GM12878 (cell line): ENCODE results near the gene ASS1. TPM values are rescaled to one million over a fixed set of nuclear protein-coding genes. Genes with fewer than 3 reads are reported as not detected.

ENCODE experiments used
- FOXK2 ChIP-seq: fragments of 450-650 bp; IDR thresholded peaks from 2 replicates; pipeline ENCODE4 v1.6.1; 2017; ENCODE audit warnings: mild to moderate bottlenecking, moderate library complexity
- RAD51 ChIP-seq: fragments of 450-650 bp; IDR thresholded peaks from 2 replicates; pipeline ENCODE4 v1.6.1; 2016; ENCODE audit warnings: moderate library complexity, mild to moderate bottlenecking, inconsistent platforms
- SIN3A ChIP-seq: IDR thresholded peaks from 2 replicates; pipeline ENCODE4 v1.6.1; 2012; ENCODE audit warnings: low read depth, low read length, improper control_type of control experiment
- SIX5 ChIP-seq: IDR thresholded peaks from 2 replicates; pipeline ENCODE4 v1.6.1; 2011; ENCODE audit warnings: mild to moderate bottlenecking, low read depth, low read length, moderate library complexity; ENCODE audit not compliant: severe bottlenecking
- ZNF217 ChIP-seq: fragments of 450-650 bp; IDR thresholded peaks from 2 replicates; pipeline ENCODE4 v1.6.1; 2017; ENCODE audit warnings: antibody characterized with exemption, mild to moderate bottlenecking
- ZNF622 ChIP-seq: fragments of 450-650 bp; IDR thresholded peaks from 2 replicates; pipeline ENCODE4 v1.6.1; 2017; ENCODE audit warnings: mild to moderate bottlenecking, inconsistent platforms
- polyA plus RNA-seq, 11 experiments: library from polyadenylated mRNA; depleted of rRNA in 4 of 11; unstranded in 6 of 11; stranded (reverse) in 5 of 11; fragments of >200 nt; fragmentation: Nextera tagmentation in 4 of 11; fragmentation: Illumina TruSeq in 1 of 11; extraction: Ambion mirVana in 4 of 11; extraction: Trizol in 1 of 11; gene quantifications; 1 replicate in 1 of 11; 2 replicates in 10 of 11; pipeline versions ENCODE4 v1.2.1 to v1.2.3, GENCODE V29; 2011 to 2016; ENCODE audit warnings: inconsistent platforms in 2 of 11, missing spikeins in 2 of 11, low read depth in 1 of 11
- small RNA-seq: library from RNA; depleted of rRNA; stranded (forward); fragments of <200 nt; gene quantifications from one replicate; pipeline ENCODE3, GENCODE V24; 2014
- total RNA-seq, 4 experiments: library from RNA; depleted of rRNA in 3 of 4; stranded (reverse); fragments of >200 nt in 3 of 4; fragmentation: Illumina TruSeq in 1 of 4; extraction: Trizol in 1 of 4; gene quantifications; 2 replicates each; pipeline versions ENCODE4 v1.2.1 to v1.2.3, GENCODE V29; 2013 to 2021
- TF ChIP-seq, protein P1 (sequence below): fragments of 450-650 bp; IDR thresholded peaks from 2 replicates; pipeline ENCODE4 v1.6.1; 2018; ENCODE audit warnings: borderline replicate concordance, mild to moderate bottlenecking; ENCODE audit not compliant: partially characterized antibody

ASS1 gene
- total and polyA plus RNA-seq, 10 of the 15 experiments (the other 5 are each of a cell fraction or from before 2014, with no cell fraction given), result 0.10 to 6.1 (median 0.28) TPM; not detected in 3

DNA sequence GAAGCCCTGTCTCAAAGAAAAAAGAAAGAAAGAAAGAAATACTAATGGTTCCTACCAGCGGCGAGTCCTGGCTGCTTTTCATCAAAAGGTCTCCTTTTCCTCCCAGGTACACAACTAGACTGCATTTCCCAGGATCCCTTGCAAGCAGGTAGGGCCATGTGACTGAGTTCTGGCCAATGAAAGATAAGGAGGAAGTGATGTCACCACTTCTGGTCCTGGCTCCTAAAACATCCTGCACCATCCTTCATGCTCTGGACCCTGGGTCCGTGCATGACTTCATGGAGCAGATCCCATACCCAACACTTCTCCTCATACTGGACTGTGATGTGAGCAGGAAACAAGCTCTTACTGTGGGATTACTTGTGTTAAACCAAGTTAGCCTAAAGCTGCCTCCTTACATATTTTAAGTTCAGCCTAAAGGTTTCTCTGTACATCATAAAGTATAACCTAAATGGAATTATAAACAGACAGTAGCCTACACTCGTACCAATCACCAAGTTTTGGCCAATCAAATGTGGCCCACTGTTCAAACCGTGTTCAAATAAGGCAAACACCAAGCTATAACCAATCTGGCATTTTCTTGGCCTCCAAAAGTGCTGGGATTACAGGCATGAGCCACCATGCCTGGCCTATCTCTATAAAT, 104.5 kb downstream of the ASS1 start (continued):
- TF ChIP-seq, protein P1, sequence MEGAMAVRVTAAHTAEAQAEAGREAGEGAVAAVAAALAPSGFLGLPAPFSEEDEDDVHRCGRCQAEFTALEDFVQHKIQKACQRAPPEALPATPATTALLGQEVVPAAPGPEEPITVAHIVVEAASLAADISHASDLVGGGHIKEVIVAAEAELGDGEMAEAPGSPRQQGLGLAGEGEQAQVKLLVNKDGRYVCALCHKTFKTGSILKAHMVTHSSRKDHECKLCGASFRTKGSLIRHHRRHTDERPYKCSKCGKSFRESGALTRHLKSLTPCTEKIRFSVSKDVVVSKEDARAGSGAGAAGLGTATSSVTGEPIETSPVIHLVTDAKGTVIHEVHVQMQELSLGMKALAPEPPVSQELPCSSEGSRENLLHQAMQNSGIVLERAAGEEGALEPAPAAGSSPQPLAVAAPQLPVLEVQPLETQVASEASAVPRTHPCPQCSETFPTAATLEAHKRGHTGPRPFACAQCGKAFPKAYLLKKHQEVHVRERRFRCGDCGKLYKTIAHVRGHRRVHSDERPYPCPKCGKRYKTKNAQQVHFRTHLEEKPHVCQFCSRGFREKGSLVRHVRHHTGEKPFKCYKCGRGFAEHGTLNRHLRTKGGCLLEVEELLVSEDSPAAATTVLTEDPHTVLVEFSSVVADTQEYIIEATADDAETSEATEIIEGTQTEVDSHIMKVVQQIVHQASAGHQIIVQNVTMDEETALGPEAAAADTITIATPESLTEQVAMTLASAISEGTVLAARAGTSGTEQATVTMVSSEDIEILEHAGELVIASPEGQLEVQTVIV, result no peak
- TF ChIP-seq ZNF217, result no peak
- TF ChIP-seq FOXK2, result no peak
- no peak for TF ChIP-seq SIN3A
- peak; percentile 49 for TF ChIP-seq SIX5
- no peak for TF ChIP-seq ZNF622
- no peak for TF ChIP-seq RAD51
- TF ChIP-seq, all 136 proteins: peak for 6

Small RNA genes within 50 kb of the gene (small RNA-seq; reads per million reads assigned to genes)
- not detected for gene RN7SL665P

Other genes starting within 250 kb of the ASS1 start
- gene HMCN2, start 179.2 kb upstream of the ASS1 start, total RNA-seq (2014; rRNA removed), result not detected in 2 replicates
- not detected in 2 replicates for gene HMCN2, start 179.2 kb upstream of the ASS1 start, total RNA-seq (2014; rRNA removed; fragmentation: Illumina TruSeq; extraction: Trizol)
- gene HMCN2, start 179.2 kb upstream of the ASS1 start, total RNA-seq (2021), result not detected in 2 replicates
- gene HMCN2, start 179.2 kb upstream of the ASS1 start, polyA plus RNA-seq (2011; rRNA removed), result 0.04 TPM in 1 of 2 replicates, not detected in the other
- not detected in 2 replicates for gene HMCN2, start 179.2 kb upstream of the ASS1 start, polyA plus RNA-seq (2014; fragmentation: Illumina TruSeq; extraction: Trizol)
- not detected for gene HMCN2, start 179.2 kb upstream of the ASS1 start, polyA plus RNA-seq (2014; fragmentation: Nextera tagmentation; extraction: Ambion mirVana)
- gene HMCN2, start 179.2 kb upstream of the ASS1 start, polyA plus RNA-seq (2014; rRNA removed), result not detected in 2 replicates
- gene HMCN2, start 179.2 kb upstream of the ASS1 start, polyA plus RNA-seq (2016; fragmentation: Nextera tagmentation; extraction: Ambion mirVana), result not detected
- 37.6 and 39.6 TPM in 2 replicates for gene FUBP3, start 134.6 kb downstream of the ASS1 start, total RNA-seq (2014; rRNA removed)
- gene FUBP3, start 134.6 kb downstream of the ASS1 start, total RNA-seq (2014; rRNA removed; fragmentation: Illumina TruSeq; extraction: Trizol), result 26.3 and 29.6 TPM in 2 replicates
- 36.4 and 37.4 TPM in 2 replicates for gene FUBP3, start 134.6 kb downstream of the ASS1 start, total RNA-seq (2021)
- 26.4 and 30.8 TPM in 2 replicates for gene FUBP3, start 134.6 kb downstream of the ASS1 start, polyA plus RNA-seq (2011; rRNA removed)
- gene FUBP3, start 134.6 kb downstream of the ASS1 start, polyA plus RNA-seq (2014; fragmentation: Illumina TruSeq; extraction: Trizol), result 29.9 and 41.1 TPM in 2 replicates
- 1 to 10 TPM; 2.4 to 9.4 TPM for gene FUBP3, start 134.6 kb downstream of the ASS1 start, polyA plus RNA-seq (2014; fragmentation: Nextera tagmentation; extraction: Ambion mirVana)
- gene FUBP3, start 134.6 kb downstream of the ASS1 start, polyA plus RNA-seq (2014; rRNA removed), result 35.7 and 38.1 TPM in 2 replicates
- gene FUBP3, start 134.6 kb downstream of the ASS1 start, polyA plus RNA-seq (2016; fragmentation: Nextera tagmentation; extraction: Ambion mirVana), result 10 to 100 TPM; 38.0 to 49.4 TPM
- gene PRDM12, start 219.6 kb downstream of the ASS1 start, total RNA-seq (2014; rRNA removed), result not detected in 2 replicates
- not detected in 2 replicates for gene PRDM12, start 219.6 kb downstream of the ASS1 start, total RNA-seq (2014; rRNA removed; fragmentation: Illumina TruSeq; extraction: Trizol)
- not detected in 2 replicates for gene PRDM12, start 219.6 kb downstream of the ASS1 start, total RNA-seq (2021)
- gene PRDM12, start 219.6 kb downstream of the ASS1 start, polyA plus RNA-seq (2011; rRNA removed), result not detected in 2 replicates
- gene PRDM12, start 219.6 kb downstream of the ASS1 start, polyA plus RNA-seq (2014; fragmentation: Illumina TruSeq; extraction: Trizol), result not detected in 2 replicates
- not detected for gene PRDM12, start 219.6 kb downstream of the ASS1 start, polyA plus RNA-seq (2014; fragmentation: Nextera tagmentation; extraction: Ambion mirVana)
- not detected in 2 replicates for gene PRDM12, start 219.6 kb downstream of the ASS1 start, polyA plus RNA-seq (2014; rRNA removed)
- gene PRDM12, start 219.6 kb downstream of the ASS1 start, polyA plus RNA-seq (2016; fragmentation: Nextera tagmentation; extraction: Ambion mirVana), result not detected
- gene EXOSC2, start 248.8 kb downstream of the ASS1 start, total RNA-seq (2014; rRNA removed), result 39.3 and 42.9 TPM in 2 replicates
- 51.7 and 55.0 TPM in 2 replicates for gene EXOSC2, start 248.8 kb downstream of the ASS1 start, total RNA-seq (2014; rRNA removed; fragmentation: Illumina TruSeq; extraction: Trizol)
- 45.6 and 53.2 TPM in 2 replicates for gene EXOSC2, start 248.8 kb downstream of the ASS1 start, total RNA-seq (2021)
- gene EXOSC2, start 248.8 kb downstream of the ASS1 start, polyA plus RNA-seq (2011; rRNA removed), result 47.3 and 54.1 TPM in 2 replicates
- 52.0 and 64.1 TPM in 2 replicates for gene EXOSC2, start 248.8 kb downstream of the ASS1 start, polyA plus RNA-seq (2014; fragmentation: Illumina TruSeq; extraction: Trizol)
- gene EXOSC2, start 248.8 kb downstream of the ASS1 start, polyA plus RNA-seq (2014; fragmentation: Nextera tagmentation; extraction: Ambion mirVana), result 10 to 100 TPM; 26.3 to 48.8 TPM
- gene EXOSC2, start 248.8 kb downstream of the ASS1 start, polyA plus RNA-seq (2014; rRNA removed), result 41.6 and 42.6 TPM in 2 replicates
- 10 to 100 TPM; 46.6 to 51.7 TPM for gene EXOSC2, start 248.8 kb downstream of the ASS1 start, polyA plus RNA-seq (2016; fragmentation: Nextera tagmentation; extraction: Ambion mirVana)